ENCODE measurements around the gene HTR4.
"Not testable (repeated sequence)": the region's sequence is repeated elsewhere in the genome, so short reads cannot be mapped to it uniquely, and the experiment has no call there.

The HTR4 gene

GRCh38 chr5:148541054-148541835 lies 113.1 kb downstream of the HTR4 start:
- H3K4me3 ChIP-seq (ENCODE audit: low read depth, low read length) = no peak overlapping the region
- TF ChIP-seq, protein P1, sequence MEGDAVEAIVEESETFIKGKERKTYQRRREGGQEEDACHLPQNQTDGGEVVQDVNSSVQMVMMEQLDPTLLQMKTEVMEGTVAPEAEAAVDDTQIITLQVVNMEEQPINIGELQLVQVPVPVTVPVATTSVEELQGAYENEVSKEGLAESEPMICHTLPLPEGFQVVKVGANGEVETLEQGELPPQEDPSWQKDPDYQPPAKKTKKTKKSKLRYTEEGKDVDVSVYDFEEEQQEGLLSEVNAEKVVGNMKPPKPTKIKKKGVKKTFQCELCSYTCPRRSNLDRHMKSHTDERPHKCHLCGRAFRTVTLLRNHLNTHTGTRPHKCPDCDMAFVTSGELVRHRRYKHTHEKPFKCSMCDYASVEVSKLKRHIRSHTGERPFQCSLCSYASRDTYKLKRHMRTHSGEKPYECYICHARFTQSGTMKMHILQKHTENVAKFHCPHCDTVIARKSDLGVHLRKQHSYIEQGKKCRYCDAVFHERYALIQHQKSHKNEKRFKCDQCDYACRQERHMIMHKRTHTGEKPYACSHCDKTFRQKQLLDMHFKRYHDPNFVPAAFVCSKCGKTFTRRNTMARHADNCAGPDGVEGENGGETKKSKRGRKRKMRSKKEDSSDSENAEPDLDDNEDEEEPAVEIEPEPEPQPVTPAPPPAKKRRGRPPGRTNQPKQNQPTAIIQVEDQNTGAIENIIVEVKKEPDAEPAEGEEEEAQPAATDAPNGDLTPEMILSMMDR (IDR thresholded peaks at IDR 0.05; ENCODE audit: borderline replicate concordance, insufficient read depth, low read depth, low read length) = no peak

GRCh38 chr5:148540647-148541046 lies 113.7 kb downstream of the HTR4 start:
- no peak overlapping the region for H3K4me3 ChIP-seq (ENCODE audit: low read depth, low read length)

DNA sequence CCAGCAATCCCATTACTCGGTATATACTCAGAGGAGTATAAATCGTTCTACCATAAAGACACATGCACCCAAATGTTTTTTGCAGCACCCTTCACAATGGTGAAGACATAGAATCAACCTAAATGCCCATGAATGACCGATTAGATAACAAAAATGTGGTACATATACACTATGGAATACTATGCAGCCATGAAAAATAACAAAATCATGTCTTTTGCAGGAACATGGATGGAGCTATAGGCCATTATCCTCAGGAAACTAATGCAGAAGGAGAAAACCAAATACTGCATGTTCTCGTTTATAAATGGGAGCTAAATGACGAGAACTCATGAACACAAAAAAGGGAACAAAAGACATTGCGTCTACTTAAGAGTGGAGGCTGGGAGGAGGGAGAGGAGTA lies 114.5 kb downstream of the HTR4 start:
- TF ChIP-seq, protein P1 (IDR thresholded peaks at IDR 0.05; ENCODE audit: borderline replicate concordance, insufficient read depth, low read depth, low read length) = no peak
- H3K4me3 ChIP-seq (ENCODE audit: low read depth, low read length) = no peak overlapping the region

More at GRCh38 chr5:148540647-148541046, 113.7 kb downstream of the HTR4 start:
- TF ChIP-seq, protein P1 (IDR thresholded peaks at IDR 0.05; ENCODE audit: borderline replicate concordance, insufficient read depth, low read depth, low read length) = no peak

DNA sequence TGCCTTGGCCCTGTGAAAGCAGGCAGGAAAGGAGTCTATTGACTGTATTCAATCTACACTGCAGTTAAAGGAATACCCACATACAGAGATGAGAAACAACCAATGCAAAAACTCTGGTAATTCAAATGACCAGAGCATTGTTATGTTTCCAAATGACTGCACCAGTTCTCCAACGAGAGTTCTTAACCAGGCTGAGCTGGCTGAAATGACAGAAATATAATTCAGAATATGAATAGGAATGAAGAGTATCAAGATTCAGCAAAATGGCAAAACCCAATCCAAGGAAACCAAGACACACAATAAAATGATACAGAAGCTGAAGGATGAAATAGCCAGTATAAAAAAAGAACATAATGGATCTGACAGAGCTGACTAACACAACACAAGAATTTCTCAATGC lies 119.1 kb downstream of the HTR4 start:
- no peak overlapping the region for H3K4me3 ChIP-seq (ENCODE audit: low read depth, low read length)
- TF ChIP-seq, protein P1 (IDR thresholded peaks at IDR 0.05; ENCODE audit: borderline replicate concordance, insufficient read depth, low read depth, low read length) = no peak

- TF ChIP-seq, protein P1 (IDR thresholded peaks at IDR 0.05; ENCODE audit: borderline replicate concordance, insufficient read depth, low read depth, low read length) = no peak
- no peak overlapping the region for H3K4me3 ChIP-seq (ENCODE audit: low read depth, low read length)
Observed at GRCh38 chr5:148532969-148533670, 121.2 kb downstream of the HTR4 start.

GRCh38 chr5:148529450-148529849 lies 124.9 kb downstream of the HTR4 start:
- H3K4me3 ChIP-seq (ENCODE audit: low read depth, low read length) = not testable (repeated sequence)

DNA sequence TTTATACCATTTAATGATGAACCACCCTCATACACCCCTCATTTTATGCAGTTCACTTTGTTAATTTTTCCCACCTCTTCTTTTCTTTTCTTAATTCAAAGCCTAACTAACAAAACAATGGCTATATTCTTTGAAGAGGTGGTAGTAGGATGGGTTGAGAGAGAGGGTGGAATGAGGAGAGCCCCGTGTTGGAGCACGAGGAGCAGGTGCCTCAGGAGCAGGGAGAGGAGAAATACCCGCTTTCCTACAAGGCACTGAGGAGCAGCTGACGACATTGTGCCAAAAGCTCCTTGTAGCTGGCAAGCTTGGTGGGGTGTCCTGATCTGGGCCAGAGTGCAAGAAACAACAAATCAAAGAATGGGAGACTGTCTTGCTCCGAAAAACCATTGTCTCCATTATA lies 129.6 kb downstream of the HTR4 start:
- TF ChIP-seq, protein P1 (IDR thresholded peaks at IDR 0.05; ENCODE audit: borderline replicate concordance, insufficient read depth, low read depth, low read length) = no peak

More for the DNA sequence above, 129.6 kb downstream of the HTR4 start:
- H3K4me3 ChIP-seq (ENCODE audit: low read depth, low read length) = no peak overlapping the region

All from GM12875 (cell line).